Measurements from ENCODE around the gene PHACTR1. TPM values are rescaled to one million over a fixed set of nuclear protein-coding genes. Genes with fewer than 3 reads are reported as not detected.
"Not testable (repeated sequence)": the region's sequence is repeated elsewhere in the genome, so short reads cannot be mapped to it uniquely, and the experiment has no call there.

Gene PHACTR1
- total RNA-seq, 2 experiments from 2014 or later, result 0.79 to 1.5 TPM

- H3K36me3 Mint-ChIP-seq, result no peaks in the 10 kb centered on the region
- H3K4me1 Mint-ChIP-seq, result no peaks in the 10 kb centered on the region
- ATAC-seq (ENCODE audit: low read depth) (no peak), DNase-seq (no peak)
- H3K4me3 Mint-ChIP-seq, result no peak overlapping the region
- H3K9me3 Mint-ChIP-seq, result no peaks in the 10 kb centered on the region
- H3K27ac Mint-ChIP-seq, result no peak overlapping the region
- POLR2A ChIA-PET, result no interaction called here
- H3K27me3 Mint-ChIP-seq, result peaks cover 9% of the 10 kb centered on the region
These were observed 44.3 kb downstream of the PHACTR1 start for GRCh38 chr6:12760911-12761310.

GRCh38 chr6:12761376-12762115 is 45.0 kb downstream of the PHACTR1 start:
- Mint-ChIP-seq H3K36me3 (no peaks in the 10 kb centered on the region), H3K27me3 (peaks cover 11% of the 10 kb centered on the region), H3K4me3 (no peak overlapping the region), H3K9me3 (no peaks in the 10 kb centered on the region), H3K27ac (no peak overlapping the region), H3K4me1 (no peaks in the 10 kb centered on the region)
- DNase-seq (no peak), ATAC-seq (ENCODE audit: low read depth) (no peak)
- POLR2A ChIA-PET, result no interaction called here

GRCh38 chr6:12762731-12763434 is 46.3 kb downstream of the PHACTR1 start:
- POLR2A ChIA-PET; H3K9me3 Mint-ChIP-seq; ATAC-seq (ENCODE audit: low read depth); H3K27me3 Mint-ChIP-seq; H3K4me1 Mint-ChIP-seq; DNase-seq; H3K36me3 Mint-ChIP-seq; H3K27ac Mint-ChIP-seq; H3K4me3 Mint-ChIP-seq: not testable (repeated sequence)

GRCh38 chr6:12766365-12766764 is 49.8 kb downstream of the PHACTR1 start:
- H3K36me3 Mint-ChIP-seq, result no peaks in the 10 kb centered on the region
- no peaks in the 10 kb centered on the region for H3K9me3 Mint-ChIP-seq
- no peak overlapping the region for H3K4me3 Mint-ChIP-seq
- no peaks in the 10 kb centered on the region for H3K4me1 Mint-ChIP-seq
- peaks cover 5% of the 10 kb centered on the region for H3K27me3 Mint-ChIP-seq
- DNase-seq, result no peak
- POLR2A ChIA-PET, result no interaction called here
- ATAC-seq (ENCODE audit: low read depth), result no peak
- H3K27ac Mint-ChIP-seq, result no peak overlapping the region

- Mint-ChIP-seq H3K36me3 (no peaks in the 10 kb centered on the region), H3K27me3 (peaks cover 5% of the 10 kb centered on the region), H3K4me1 (no peaks in the 10 kb centered on the region), H3K4me3 (no peak overlapping the region), H3K27ac (no peak overlapping the region), H3K9me3 (no peaks in the 10 kb centered on the region)
- POLR2A ChIA-PET, result no interaction called here
- ATAC-seq (ENCODE audit: low read depth) (no peak), DNase-seq (no peak)
These were observed 50.4 kb downstream of the PHACTR1 start for GRCh38 chr6:12767016-12767415.

- H3K27ac Mint-ChIP-seq, result no peak overlapping the region
- no peaks in the 10 kb centered on the region for H3K4me1 Mint-ChIP-seq
- peaks cover 5% of the 10 kb centered on the region for H3K27me3 Mint-ChIP-seq
- H3K4me3 Mint-ChIP-seq, result no peak overlapping the region
- POLR2A ChIA-PET, result no interaction called here
- ATAC-seq (ENCODE audit: low read depth) (no peak), DNase-seq (no peak)
- no peaks in the 10 kb centered on the region for H3K9me3 Mint-ChIP-seq
- no peaks in the 10 kb centered on the region for H3K36me3 Mint-ChIP-seq
These were observed 53.1 kb downstream of the PHACTR1 start for GRCh38 chr6:12769556-12770256.

GRCh38 chr6:12772416-12772815 is 55.8 kb downstream of the PHACTR1 start:
- no peak for DNase-seq
- POLR2A ChIA-PET, result no interaction called here
- Mint-ChIP-seq H3K36me3 (no peaks in the 10 kb centered on the region), H3K27me3 (no peaks in the 10 kb centered on the region), H3K4me1 (no peaks in the 10 kb centered on the region), H3K4me3 (no peak overlapping the region), H3K9me3 (no peaks in the 10 kb centered on the region), H3K27ac (no peak overlapping the region)
- no peak for ATAC-seq (ENCODE audit: low read depth)

- POLR2A ChIA-PET, result no interaction called here
- no peaks in the 10 kb centered on the region for H3K4me1 Mint-ChIP-seq
- no peaks in the 10 kb centered on the region for H3K9me3 Mint-ChIP-seq
- H3K27ac Mint-ChIP-seq, result no peak overlapping the region
- DNase-seq, result no peak
- no peaks in the 10 kb centered on the region for H3K36me3 Mint-ChIP-seq
- no peaks in the 10 kb centered on the region for H3K27me3 Mint-ChIP-seq
- no peak for ATAC-seq (ENCODE audit: low read depth)
- no peak overlapping the region for H3K4me3 Mint-ChIP-seq
These were observed 59.7 kb downstream of the PHACTR1 start for GRCh38 chr6:12776291-12776690.

- POLR2A ChIA-PET, result no interaction called here
- Mint-ChIP-seq H3K4me3 (no peak overlapping the region), H3K4me1 (no peaks in the 10 kb centered on the region), H3K36me3 (no peaks in the 10 kb centered on the region), H3K9me3 (no peaks in the 10 kb centered on the region), H3K27ac (no peak overlapping the region), H3K27me3 (peaks cover 3% of the 10 kb centered on the region)
- ATAC-seq (ENCODE audit: low read depth) (no peak), DNase-seq (no peak)
These were observed 63.2 kb downstream of the PHACTR1 start for GRCh38 chr6:12779772-12780171.

- H3K9me3 Mint-ChIP-seq, result no peaks in the 10 kb centered on the region
- no peak overlapping the region for H3K4me3 Mint-ChIP-seq
- POLR2A ChIA-PET, result no interaction called here
- H3K27me3 Mint-ChIP-seq, result peaks cover 3% of the 10 kb centered on the region
- ATAC-seq (ENCODE audit: low read depth) (no peak), DNase-seq (no peak)
- no peaks in the 10 kb centered on the region for H3K36me3 Mint-ChIP-seq
- H3K4me1 Mint-ChIP-seq, result no peaks in the 10 kb centered on the region
- no peak overlapping the region for H3K27ac Mint-ChIP-seq
These were observed 65.6 kb downstream of the PHACTR1 start for GRCh38 chr6:12782136-12782535.

- ATAC-seq (ENCODE audit: low read depth) (no peak), DNase-seq (no peak)
- Mint-ChIP-seq H3K4me3 (no peak overlapping the region), H3K27me3 (peaks cover 3% of the 10 kb centered on the region), H3K9me3 (no peaks in the 10 kb centered on the region), H3K36me3 (no peaks in the 10 kb centered on the region), H3K27ac (no peak overlapping the region), H3K4me1 (no peaks in the 10 kb centered on the region)
- POLR2A ChIA-PET, result no interaction called here
These were observed 68.7 kb downstream of the PHACTR1 start for GRCh38 chr6:12785301-12785700.

GRCh38 chr6:12785921-12786320 is 69.4 kb downstream of the PHACTR1 start:
- no peaks in the 10 kb centered on the region for H3K36me3 Mint-ChIP-seq
- no peak overlapping the region for H3K4me3 Mint-ChIP-seq
- DNase-seq (no peak), ATAC-seq (ENCODE audit: low read depth) (no peak)
- no peak overlapping the region for H3K27ac Mint-ChIP-seq
- peaks cover 3% of the 10 kb centered on the region for H3K27me3 Mint-ChIP-seq
- POLR2A ChIA-PET, result no interaction called here
- no peaks in the 10 kb centered on the region for H3K9me3 Mint-ChIP-seq
- H3K4me1 Mint-ChIP-seq, result no peaks in the 10 kb centered on the region

- ATAC-seq (ENCODE audit: low read depth) (no peak), DNase-seq (no peak)
- Mint-ChIP-seq H3K4me1 (no peaks in the 10 kb centered on the region), H3K36me3 (no peaks in the 10 kb centered on the region), H3K27ac (no peak overlapping the region), H3K4me3 (no peak overlapping the region), H3K27me3 (peaks cover 5% of the 10 kb centered on the region), H3K9me3 (no peaks in the 10 kb centered on the region)
- POLR2A ChIA-PET, result no interaction called here
These were observed 74.8 kb downstream of the PHACTR1 start for GRCh38 chr6:12791371-12791770.

- Mint-ChIP-seq H3K4me3 (no peak overlapping the region), H3K27me3 (peaks cover 5% of the 10 kb centered on the region), H3K4me1 (no peaks in the 10 kb centered on the region), H3K9me3 (no peaks in the 10 kb centered on the region), H3K36me3 (no peaks in the 10 kb centered on the region), H3K27ac (no peak overlapping the region)
- DNase-seq (no peak), ATAC-seq (ENCODE audit: low read depth) (no peak)
- POLR2A ChIA-PET, result no interaction called here
These were observed 81.8 kb downstream of the PHACTR1 start for GRCh38 chr6:12798326-12798725.
